ENCODE data around the gene STMP1. TPM values are rescaled to one million over a fixed set of nuclear protein-coding genes. Genes with fewer than 3 reads are reported as not detected.

STMP1 gene
- total RNA-seq, 1 donor from 2014 or later, result 29.7 TPM

DNA sequence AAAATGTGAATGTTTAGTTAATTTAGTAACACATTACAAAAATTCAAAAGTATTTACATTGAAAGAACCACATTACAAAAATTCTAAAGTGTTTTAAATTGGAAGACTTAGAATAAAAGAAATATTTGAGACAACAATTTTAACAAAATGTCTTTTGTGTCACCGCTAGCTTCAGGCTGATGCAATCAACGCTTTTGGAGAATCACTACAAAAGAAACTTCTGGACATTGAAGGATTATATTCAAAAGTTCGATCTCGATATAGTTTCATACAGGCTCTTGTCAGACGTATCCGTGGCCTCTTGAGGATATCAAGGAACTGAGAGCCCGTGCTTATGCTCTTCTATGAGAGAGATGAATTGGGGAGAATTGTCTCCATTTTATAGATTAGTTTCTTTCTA is 14.1 kb upstream of the STMP1 start:
- no peak overlapping the region for H3K4me3 ChIP-seq (ENCODE audit: insufficient read depth, low read depth, low read length)
- Mint-ChIP-seq H3K4me1 (ENCODE audit: low read depth, unreplicated experiment) (peaks cover 15% of the 10 kb centered on the region), H3K36me3 (ENCODE audit: low read depth, unreplicated experiment) (peaks cover 5% of the 10 kb centered on the region), H3K27me3 (ENCODE audit: low read depth, unreplicated experiment) (no peaks in the 10 kb centered on the region), H3K27ac (ENCODE audit: unreplicated experiment) (peak overlapping the region; percentile 47), H3K4me3 (ENCODE audit: unreplicated experiment) (no peak overlapping the region), H3K9me3 (ENCODE audit: unreplicated experiment) (peaks cover 2% of the 10 kb centered on the region)
- H3K36me3 ChIP-seq (ENCODE audit: insufficient read depth, low read length), result peaks cover 12% of the 10 kb centered on the region
- TF ChIP-seq, protein P1, sequence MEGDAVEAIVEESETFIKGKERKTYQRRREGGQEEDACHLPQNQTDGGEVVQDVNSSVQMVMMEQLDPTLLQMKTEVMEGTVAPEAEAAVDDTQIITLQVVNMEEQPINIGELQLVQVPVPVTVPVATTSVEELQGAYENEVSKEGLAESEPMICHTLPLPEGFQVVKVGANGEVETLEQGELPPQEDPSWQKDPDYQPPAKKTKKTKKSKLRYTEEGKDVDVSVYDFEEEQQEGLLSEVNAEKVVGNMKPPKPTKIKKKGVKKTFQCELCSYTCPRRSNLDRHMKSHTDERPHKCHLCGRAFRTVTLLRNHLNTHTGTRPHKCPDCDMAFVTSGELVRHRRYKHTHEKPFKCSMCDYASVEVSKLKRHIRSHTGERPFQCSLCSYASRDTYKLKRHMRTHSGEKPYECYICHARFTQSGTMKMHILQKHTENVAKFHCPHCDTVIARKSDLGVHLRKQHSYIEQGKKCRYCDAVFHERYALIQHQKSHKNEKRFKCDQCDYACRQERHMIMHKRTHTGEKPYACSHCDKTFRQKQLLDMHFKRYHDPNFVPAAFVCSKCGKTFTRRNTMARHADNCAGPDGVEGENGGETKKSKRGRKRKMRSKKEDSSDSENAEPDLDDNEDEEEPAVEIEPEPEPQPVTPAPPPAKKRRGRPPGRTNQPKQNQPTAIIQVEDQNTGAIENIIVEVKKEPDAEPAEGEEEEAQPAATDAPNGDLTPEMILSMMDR (IDR thresholded peaks at IDR 0.05; ENCODE audit: insufficient read depth, low read depth, low read length), result no peak
- TF ChIP-seq EZH2 (IDR thresholded peaks at IDR 0.05; ENCODE audit: insufficient read depth, low read length), result no peak
- H3K4me2 ChIP-seq (ENCODE audit: low read length), result no peak overlapping the region
- H3K27me3 ChIP-seq (ENCODE audit: insufficient read depth, low read length), result no peaks in the 10 kb centered on the region
- H3K27ac ChIP-seq (ENCODE audit: low read depth, low read length), result no peak overlapping the region
- H2AFZ ChIP-seq (ENCODE audit: low read depth, low read length), result no peak overlapping the region
- peaks cover 8% of the 10 kb centered on the region for H3K4me1 ChIP-seq (ENCODE audit: insufficient read depth, low read length)
- no peaks in the 10 kb centered on the region for H4K20me1 ChIP-seq (ENCODE audit: insufficient read depth, low read length)
- no peaks in the 10 kb centered on the region for H3K9me3 ChIP-seq (ENCODE audit: insufficient read depth, low read depth, low read length)
- FAIRE-seq (no peak), DNase-seq (ENCODE audit: low read depth) (no peak)
- H3K9ac ChIP-seq (ENCODE audit: low read length), result no peak overlapping the region
- no peaks in the 10 kb centered on the region for H3K79me2 ChIP-seq (ENCODE audit: insufficient read depth, low read length)

DNA sequence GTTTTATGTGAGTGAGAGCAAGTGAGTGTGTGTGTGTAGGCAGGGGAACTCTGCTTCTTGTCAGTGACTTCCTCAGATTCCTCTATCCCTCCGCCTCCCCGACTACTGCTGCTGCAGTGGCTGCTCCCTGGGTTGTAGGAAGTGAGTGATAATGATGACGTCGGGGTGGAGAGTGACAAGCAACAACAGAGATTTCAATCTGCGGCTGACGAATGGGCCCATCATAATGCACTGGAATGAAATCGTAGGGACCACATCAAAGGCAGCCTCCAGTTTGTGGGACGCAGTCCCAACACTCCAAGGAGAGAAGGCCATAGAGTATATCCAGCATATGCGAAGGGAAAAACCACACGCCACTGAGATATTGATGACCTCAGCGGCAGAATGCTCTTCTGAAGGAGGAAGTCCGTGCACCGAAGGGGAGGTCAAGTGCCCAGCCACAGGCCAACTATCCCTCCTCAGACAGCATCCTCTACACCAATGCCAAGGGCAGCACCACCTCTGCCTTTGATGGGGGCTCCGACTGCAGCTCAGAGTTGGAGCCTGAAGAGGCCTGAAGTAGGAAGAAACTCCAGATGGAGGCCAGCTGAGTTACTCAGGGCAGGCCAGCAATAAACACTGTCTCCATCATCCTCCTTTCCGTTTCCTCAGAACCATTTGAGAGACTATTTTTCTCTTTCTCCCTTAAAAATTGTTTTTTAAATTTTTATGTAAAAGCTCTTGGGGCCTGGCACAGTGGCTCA is 11.3 kb upstream of the STMP1 start:
- H3K79me2 ChIP-seq (ENCODE audit: insufficient read depth, low read length), result no peaks in the 10 kb centered on the region
- H2AFZ ChIP-seq (ENCODE audit: low read depth, low read length), result no peak overlapping the region
- H3K4me1 ChIP-seq (ENCODE audit: insufficient read depth, low read length), result peaks cover 12% of the 10 kb centered on the region
- peak overlapping the region; percentile 11 for H3K27ac ChIP-seq (ENCODE audit: low read depth, low read length)
- H3K4me2 ChIP-seq (ENCODE audit: low read length), result peak overlapping the region; percentile 46
- no peak for TF ChIP-seq EZH2 (IDR thresholded peaks at IDR 0.05; ENCODE audit: insufficient read depth, low read length)
- TF ChIP-seq, protein P1 (IDR thresholded peaks at IDR 0.05; ENCODE audit: insufficient read depth, low read depth, low read length), result no peak
- H3K27me3 ChIP-seq (ENCODE audit: insufficient read depth, low read length), result no peaks in the 10 kb centered on the region
- peak overlapping the region; percentile 17 for H3K9ac ChIP-seq (ENCODE audit: low read length)
- H3K4me1 Mint-ChIP-seq (ENCODE audit: low read depth, unreplicated experiment), result peaks cover 19% of the 10 kb centered on the region
- FAIRE-seq, result peak; percentile 78
- no peaks in the 10 kb centered on the region for H3K27me3 Mint-ChIP-seq (ENCODE audit: low read depth, unreplicated experiment)
- no peak overlapping the region for H3K4me3 Mint-ChIP-seq (ENCODE audit: unreplicated experiment)
- H3K27ac Mint-ChIP-seq (ENCODE audit: unreplicated experiment), result peak overlapping the region; percentile 94
- no peaks in the 10 kb centered on the region for H4K20me1 ChIP-seq (ENCODE audit: insufficient read depth, low read length)
- peak; percentile 94 for DNase-seq (ENCODE audit: low read depth)
- no peaks in the 10 kb centered on the region for H3K36me3 ChIP-seq (ENCODE audit: insufficient read depth, low read length)
- no peak overlapping the region for H3K4me3 ChIP-seq (ENCODE audit: insufficient read depth, low read depth, low read length)
- no peaks in the 10 kb centered on the region for H3K36me3 Mint-ChIP-seq (ENCODE audit: low read depth, unreplicated experiment)
- peaks cover 2% of the 10 kb centered on the region for H3K9me3 Mint-ChIP-seq (ENCODE audit: unreplicated experiment)
- no peaks in the 10 kb centered on the region for H3K9me3 ChIP-seq (ENCODE audit: insufficient read depth, low read depth, low read length)

Measured in astrocyte (in vitro differentiated cells and primary cell).